ENCODE measurements around the gene LAMTOR5.

The LAMTOR5 gene

DNA sequence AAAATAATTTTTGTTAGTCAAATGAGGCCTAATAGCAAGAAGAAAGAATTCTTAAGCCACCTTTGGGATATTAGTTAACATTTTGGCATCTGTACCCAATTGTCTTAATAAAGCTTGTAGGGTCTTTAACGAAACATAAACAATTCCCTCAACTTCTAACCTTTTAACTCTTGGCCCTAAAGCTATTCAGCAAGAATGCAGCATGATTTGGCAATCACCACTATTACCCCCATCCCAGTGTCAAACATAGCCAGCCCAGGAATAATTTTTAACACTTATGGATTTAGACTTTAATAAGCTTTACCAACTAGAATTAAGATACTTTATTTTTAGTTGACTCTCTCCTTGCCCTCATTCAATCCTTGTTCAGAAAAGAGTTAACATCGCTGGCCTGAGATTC lies 14.2 kb downstream of the LAMTOR5 start:
- H3K4me3 ChIP-seq (ENCODE audit: insufficient read depth, low read depth, low read length): no peak overlapping the region
- H3K27ac ChIP-seq (ENCODE audit: insufficient read depth, low read depth, low read length, poor library complexity, severe bottlenecking): no peak overlapping the region
- H3K27me3 ChIP-seq (ENCODE audit: control insufficient read depth, insufficient read depth, low read length, poor library complexity, severe bottlenecking): no peaks in the 10 kb centered on the region
- H3K36me3 ChIP-seq (ENCODE audit: control insufficient read depth, insufficient read depth, low read length): no peaks in the 10 kb centered on the region
- peaks cover 8% of the 10 kb centered on the region for H3K4me1 ChIP-seq (ENCODE audit: control insufficient read depth, insufficient read depth, low read length)
- 89 to 92% methylated on average over 2 of the region's 2 CpGs for WGBS, 2 experiments
- H3K9me3 ChIP-seq (ENCODE audit: control insufficient read depth, low read length): no peaks in the 10 kb centered on the region

DNA sequence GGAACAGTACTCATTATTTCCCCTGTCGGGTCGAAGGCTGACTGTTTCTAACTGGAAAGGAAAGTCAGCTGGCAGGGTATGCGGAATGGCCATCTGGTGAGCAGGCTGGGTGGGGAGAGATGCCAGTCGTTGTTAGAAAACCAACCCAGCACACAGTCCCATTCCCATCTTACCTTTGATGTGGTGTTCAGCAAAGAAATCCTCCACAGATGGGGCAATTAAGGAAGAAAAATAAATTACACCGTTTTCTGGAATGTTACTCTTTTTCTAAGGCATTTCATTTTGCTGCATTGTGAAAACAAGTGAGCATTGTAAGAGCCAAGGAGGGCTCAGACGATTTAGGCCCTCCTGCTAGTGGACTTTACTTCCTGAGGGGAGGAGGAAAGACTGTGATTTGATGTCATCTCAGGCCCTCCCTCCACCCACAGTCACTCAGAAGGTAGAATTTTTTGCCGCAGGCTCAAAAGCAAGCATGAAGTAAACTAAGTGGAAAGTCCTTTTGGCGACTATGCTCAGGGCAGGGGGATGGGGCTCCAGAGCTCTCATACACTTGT lies 16.7 kb downstream of the LAMTOR5 start, which contains the start of gene SLC16A4:
Gene SLC16A4, minus strand, starts transcription at position 335 of the 554 bp plus-strand sequence. CDS start 1,703 bp downstream, outside the sequence.
- H3K27ac ChIP-seq (ENCODE audit: insufficient read depth, low read depth, low read length, poor library complexity, severe bottlenecking): peak within 1 kb of the TSS; percentile 67
- 37 to 47% methylated on average over 8 of the region's 8 CpGs for WGBS, 2 experiments
- H3K4me3 ChIP-seq (ENCODE audit: insufficient read depth, low read depth, low read length): no peak within 1 kb of the TSS

DNA sequence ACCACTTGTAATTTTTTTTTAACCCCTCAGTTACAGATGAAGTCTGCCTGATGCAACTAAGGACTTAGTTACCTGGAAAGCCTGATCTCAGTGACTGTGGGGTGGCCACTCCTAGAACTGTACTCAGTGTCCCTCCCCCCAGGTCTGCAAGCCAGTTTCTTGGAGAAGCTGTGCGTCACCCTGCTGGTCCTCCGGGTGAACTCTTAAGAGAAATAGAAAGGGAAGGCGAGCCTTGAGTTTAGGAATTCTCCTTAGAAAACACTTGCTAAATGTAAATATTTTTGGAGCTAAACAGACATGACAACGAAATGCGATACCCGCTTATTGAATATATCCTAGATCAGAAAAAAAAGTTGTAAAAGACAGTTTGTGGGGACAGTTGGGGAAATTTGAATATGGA lies 17.4 kb downstream of the LAMTOR5 start:
- WGBS, 2 experiments: 78 to 84% methylated on average over 6 of the region's 6 CpGs
- H3K4me1 ChIP-seq (ENCODE audit: control insufficient read depth, insufficient read depth, low read length): peaks cover 8% of the 10 kb centered on the region
- no peaks in the 10 kb centered on the region for H3K9me3 ChIP-seq (ENCODE audit: control insufficient read depth, low read length)
- no peak overlapping the region for H3K4me3 ChIP-seq (ENCODE audit: insufficient read depth, low read depth, low read length)
- no peaks in the 10 kb centered on the region for H3K36me3 ChIP-seq (ENCODE audit: control insufficient read depth, insufficient read depth, low read length)
- H3K27ac ChIP-seq (ENCODE audit: insufficient read depth, low read depth, low read length, poor library complexity, severe bottlenecking): peak overlapping the region; percentile 67
- no peaks in the 10 kb centered on the region for H3K27me3 ChIP-seq (ENCODE audit: control insufficient read depth, insufficient read depth, low read length, poor library complexity, severe bottlenecking)

More for the DNA sequence above, 16.7 kb downstream of the LAMTOR5 start, which contains the start of gene SLC16A4:
- H3K9me3 ChIP-seq (ENCODE audit: control insufficient read depth, low read length): no peaks in the 10 kb centered on the region
- H3K27me3 ChIP-seq (ENCODE audit: control insufficient read depth, insufficient read depth, low read length, poor library complexity, severe bottlenecking): no peaks in the 10 kb centered on the region
- no peaks in the 10 kb centered on the region for H3K36me3 ChIP-seq (ENCODE audit: control insufficient read depth, insufficient read depth, low read length)
- peaks cover 8% of the 10 kb centered on the region for H3K4me1 ChIP-seq (ENCODE audit: control insufficient read depth, insufficient read depth, low read length)

GRCh38 chr1:110387048-110387754 lies 20.3 kb downstream of the LAMTOR5 start:
- 100% methylated on average over 1 of the region's 1 CpG for WGBS, 2 experiments

GRCh38 chr1:110385369-110385768 lies 22.1 kb downstream of the LAMTOR5 start:
- WGBS, 2 experiments: no CpG with 5 or more reads among the region's 1 CpG
- Histone ChIP-seq H3K27ac (ENCODE audit: insufficient read depth, low read depth, low read length, poor library complexity, severe bottlenecking) (no peak overlapping the region), H3K27me3 (ENCODE audit: control insufficient read depth, insufficient read depth, low read length, poor library complexity, severe bottlenecking) (no peaks in the 10 kb centered on the region), H3K9me3 (ENCODE audit: control insufficient read depth, low read length) (no peaks in the 10 kb centered on the region), H3K4me1 (ENCODE audit: control insufficient read depth, insufficient read depth, low read length) (peaks cover 2% of the 10 kb centered on the region), H3K4me3 (ENCODE audit: insufficient read depth, low read depth, low read length) (no peak overlapping the region), H3K36me3 (ENCODE audit: control insufficient read depth, insufficient read depth, low read length) (no peaks in the 10 kb centered on the region)

More at GRCh38 chr1:110387048-110387754, 20.3 kb downstream of the LAMTOR5 start:
- no peaks in the 10 kb centered on the region for H3K36me3 ChIP-seq (ENCODE audit: control insufficient read depth, insufficient read depth, low read length)
- H3K27ac ChIP-seq (ENCODE audit: insufficient read depth, low read depth, low read length, poor library complexity, severe bottlenecking): no peak overlapping the region
- no peak overlapping the region for H3K4me3 ChIP-seq (ENCODE audit: insufficient read depth, low read depth, low read length)
- H3K9me3 ChIP-seq (ENCODE audit: control insufficient read depth, low read length): no peaks in the 10 kb centered on the region
- no peaks in the 10 kb centered on the region for H3K27me3 ChIP-seq (ENCODE audit: control insufficient read depth, insufficient read depth, low read length, poor library complexity, severe bottlenecking)
- peaks cover 8% of the 10 kb centered on the region for H3K4me1 ChIP-seq (ENCODE audit: control insufficient read depth, insufficient read depth, low read length)

DNA sequence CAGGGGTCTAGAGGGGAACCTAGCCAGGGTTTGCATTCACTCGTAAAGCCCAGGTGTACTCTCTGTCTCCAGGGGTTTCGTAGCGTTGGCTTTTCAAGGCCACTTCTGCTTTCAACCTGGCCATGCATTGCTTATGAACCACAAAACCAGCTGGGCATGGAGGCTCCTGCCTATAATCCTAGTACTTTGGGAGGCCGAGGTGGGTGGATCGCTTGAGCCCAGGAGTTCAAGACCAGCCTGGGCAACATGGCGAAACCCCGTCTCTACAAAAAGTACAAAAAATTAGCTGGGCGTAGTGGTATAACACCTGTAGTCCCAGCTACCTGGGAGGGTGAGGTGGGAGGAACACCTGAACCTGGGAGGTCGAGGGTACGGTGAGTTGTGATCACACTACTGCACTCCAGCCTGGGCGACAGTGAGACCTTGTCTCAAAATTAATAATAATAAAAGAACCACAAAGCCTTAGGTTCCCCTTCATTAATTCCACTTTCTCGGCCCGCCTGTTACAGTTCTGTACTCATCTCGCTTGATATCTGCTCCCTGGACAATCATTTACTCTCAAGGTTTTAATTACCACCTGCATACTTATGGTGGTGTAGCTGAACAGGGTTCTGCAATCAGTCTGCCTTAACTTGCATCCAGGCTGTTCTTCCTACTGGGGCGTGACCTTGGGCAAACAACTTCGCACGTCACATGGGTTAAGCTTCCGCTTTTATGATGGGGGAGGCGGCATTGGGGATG lies 22.7 kb downstream of the LAMTOR5 start:
- WGBS, 2 experiments: 94 to 96% methylated on average over 19 of the region's 19 CpGs
- H3K4me3 ChIP-seq (ENCODE audit: insufficient read depth, low read depth, low read length): no peak overlapping the region
- no peaks in the 10 kb centered on the region for H3K4me1 ChIP-seq (ENCODE audit: control insufficient read depth, insufficient read depth, low read length)
- no peaks in the 10 kb centered on the region for H3K9me3 ChIP-seq (ENCODE audit: control insufficient read depth, low read length)
- no peaks in the 10 kb centered on the region for H3K36me3 ChIP-seq (ENCODE audit: control insufficient read depth, insufficient read depth, low read length)
- no peak overlapping the region for H3K27ac ChIP-seq (ENCODE audit: insufficient read depth, low read depth, low read length, poor library complexity, severe bottlenecking)
- no peaks in the 10 kb centered on the region for H3K27me3 ChIP-seq (ENCODE audit: control insufficient read depth, insufficient read depth, low read length, poor library complexity, severe bottlenecking)

DNA sequence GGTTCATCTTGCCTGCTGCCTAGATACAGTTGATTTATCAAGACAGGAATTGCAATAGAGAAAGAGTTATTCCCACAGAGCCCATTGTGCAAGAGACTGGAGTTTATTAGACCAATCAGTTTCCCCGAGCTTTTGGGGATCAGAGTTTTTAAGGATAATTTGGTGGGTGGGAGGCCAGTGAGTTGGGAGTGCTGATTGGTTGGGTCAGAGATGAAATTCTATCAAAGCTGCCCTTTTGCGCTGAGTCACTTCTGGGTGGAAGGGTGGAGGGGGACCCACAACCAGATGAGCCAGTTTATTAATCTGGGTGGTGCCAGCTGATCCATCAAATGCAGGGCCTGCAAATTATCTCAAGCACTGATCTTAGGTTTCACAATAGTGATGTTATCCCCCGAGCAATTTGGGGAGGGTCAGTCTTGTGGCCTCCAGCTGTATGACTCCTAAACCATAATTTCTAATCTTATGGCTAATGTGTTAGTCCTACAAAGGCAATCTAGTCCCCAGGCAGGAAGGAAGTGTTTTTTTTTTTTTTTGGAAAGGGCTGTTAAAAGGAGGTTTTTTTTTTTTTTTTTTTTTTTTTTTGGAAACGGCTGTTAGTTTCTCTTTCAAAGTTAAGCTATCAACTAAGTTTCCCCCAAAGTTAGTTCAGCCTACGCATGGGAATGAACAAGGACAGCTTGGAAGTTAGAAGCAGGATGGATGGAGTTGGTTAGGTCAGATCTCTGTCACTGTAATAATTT lies 24.1 kb downstream of the LAMTOR5 start:
- WGBS, 2 experiments: 97 to 99% methylated on average over 4 of the region's 5 CpGs
- Histone ChIP-seq H3K36me3 (ENCODE audit: control insufficient read depth, insufficient read depth, low read length) (peaks cover 4% of the 10 kb centered on the region), H3K27ac (ENCODE audit: insufficient read depth, low read depth, low read length, poor library complexity, severe bottlenecking) (no peak overlapping the region), H3K4me1 (ENCODE audit: control insufficient read depth, insufficient read depth, low read length) (no peaks in the 10 kb centered on the region), H3K27me3 (ENCODE audit: control insufficient read depth, insufficient read depth, low read length, poor library complexity, severe bottlenecking) (no peaks in the 10 kb centered on the region), H3K4me3 (ENCODE audit: insufficient read depth, low read depth, low read length) (no peak overlapping the region), H3K9me3 (ENCODE audit: control insufficient read depth, low read length) (no peaks in the 10 kb centered on the region)

GRCh38 chr1:110380672-110381283 lies 26.7 kb downstream of the LAMTOR5 start:
- 93 to 97% methylated on average over 10 of the region's 10 CpGs for WGBS, 2 experiments
- Histone ChIP-seq H3K4me3 (ENCODE audit: insufficient read depth, low read depth, low read length) (no peak overlapping the region), H3K27ac (ENCODE audit: insufficient read depth, low read depth, low read length, poor library complexity, severe bottlenecking) (no peak overlapping the region), H3K36me3 (ENCODE audit: control insufficient read depth, insufficient read depth, low read length) (peaks cover 7% of the 10 kb centered on the region), H3K9me3 (ENCODE audit: control insufficient read depth, low read length) (no peaks in the 10 kb centered on the region), H3K27me3 (ENCODE audit: control insufficient read depth, insufficient read depth, low read length, poor library complexity, severe bottlenecking) (no peaks in the 10 kb centered on the region), H3K4me1 (ENCODE audit: control insufficient read depth, insufficient read depth, low read length) (no peaks in the 10 kb centered on the region)

- Histone ChIP-seq H3K27me3 (ENCODE audit: control insufficient read depth, insufficient read depth, low read length, poor library complexity, severe bottlenecking) (no peaks in the 10 kb centered on the region), H3K9me3 (ENCODE audit: control insufficient read depth, low read length) (no peaks in the 10 kb centered on the region), H3K36me3 (ENCODE audit: control insufficient read depth, insufficient read depth, low read length) (peaks cover 19% of the 10 kb centered on the region), H3K4me1 (ENCODE audit: control insufficient read depth, insufficient read depth, low read length) (no peaks in the 10 kb centered on the region), H3K27ac (ENCODE audit: insufficient read depth, low read depth, low read length, poor library complexity, severe bottlenecking) (no peak overlapping the region), H3K4me3 (ENCODE audit: insufficient read depth, low read depth, low read length) (no peak overlapping the region)
- WGBS, 2 experiments: 88 to 100% methylated on average over 1 of the region's 1 CpG
Observed at GRCh38 chr1:110375490-110375889, 32.0 kb downstream of the LAMTOR5 start.
